Endometrium (tissue), 2 donors: Measurements from ENCODE around the gene FBXO2.
"Not testable (repeated sequence)": the region's sequence is repeated elsewhere in the genome, so short reads cannot be mapped to it uniquely, and the experiment has no call there.

ENCODE experiments used
- FAIRE-seq: peaks from 2 replicates; lab custom pipeline; 2012; peaks lifted over from hg19 to GRCh38; lab: Jason Lieb, UNC
- donor health status: control.
- donor health status: control.

The FBXO2 gene

GRCh38 chr1:11629184-11630016 lies 24.8 kb downstream of the FBXO2 start:
- FAIRE-seq: no peak

GRCh38 chr1:11628767-11629166 lies 25.5 kb downstream of the FBXO2 start:
- no peak for FAIRE-seq

GRCh38 chr1:11626551-11626950 lies 27.7 kb downstream of the FBXO2 start:
- FAIRE-seq: no peak

- no peak for FAIRE-seq
Observed at GRCh38 chr1:11623702-11624101, 30.5 kb downstream of the FBXO2 start.

- FAIRE-seq: no peak
Observed at GRCh38 chr1:11622398-11622797, 31.8 kb downstream of the FBXO2 start.

GRCh38 chr1:11620924-11621323 lies 33.3 kb downstream of the FBXO2 start:
- FAIRE-seq: no peak

- FAIRE-seq: no peak
Observed at GRCh38 chr1:11620405-11620804, 33.8 kb downstream of the FBXO2 start.

GRCh38 chr1:11617741-11618140 lies 36.5 kb downstream of the FBXO2 start:
- FAIRE-seq: no peak

- no peak for FAIRE-seq
Observed at GRCh38 chr1:11617314-11617713, 36.9 kb downstream of the FBXO2 start.

GRCh38 chr1:11616766-11617165 lies 37.5 kb downstream of the FBXO2 start:
- no peak for FAIRE-seq

- FAIRE-seq: no peak
Observed at GRCh38 chr1:11615090-11615489, 39.1 kb downstream of the FBXO2 start.

GRCh38 chr1:11613347-11613746 lies 40.9 kb downstream of the FBXO2 start:
- no peak for FAIRE-seq

GRCh38 chr1:11611638-11612327 lies 42.4 kb downstream of the FBXO2 start:
- no peak for FAIRE-seq

GRCh38 chr1:11610629-11611180 lies 43.5 kb downstream of the FBXO2 start:
- FAIRE-seq: no peak

GRCh38 chr1:11609378-11609777 lies 44.9 kb downstream of the FBXO2 start:
- not testable (repeated sequence) for FAIRE-seq

GRCh38 chr1:11608596-11609130 lies 45.6 kb downstream of the FBXO2 start:
- FAIRE-seq: not testable (repeated sequence)

- no peak for FAIRE-seq
Observed at GRCh38 chr1:11606775-11607174, 47.5 kb downstream of the FBXO2 start.

GRCh38 chr1:11602981-11603380 lies 51.2 kb downstream of the FBXO2 start:
- FAIRE-seq: no peak

- FAIRE-seq: no peak
Observed at GRCh38 chr1:11602424-11602823, 51.8 kb downstream of the FBXO2 start.

- FAIRE-seq: no peak
Observed at GRCh38 chr1:11600836-11601235, 53.4 kb downstream of the FBXO2 start.

GRCh38 chr1:11599891-11600576 lies 54.2 kb downstream of the FBXO2 start:
- FAIRE-seq: no peak

- no peak for FAIRE-seq
Observed at GRCh38 chr1:11598461-11598860, 55.8 kb downstream of the FBXO2 start.
